T-helper 2 cell treated with Interferon-gamma antibody and Interleukin-4, amounts not matched to agents 5 μg/mL and 100 μg/mL, for 36 hours (primary cell): ENCODE measurements around the gene XPO6.

ENCODE experiments used
- DNase-seq: peaks from one replicate; pipeline ENCODE4 v3.0.0; 2021; ENCODE audit warnings: low spot score
- H3K27ac Mint-ChIP-seq: one replicate; pipeline ENCODE4 v1.8.0; 2021; ENCODE audit warnings: mild to moderate bottlenecking, mixed read lengths
- H3K27me3 Mint-ChIP-seq: one replicate; pipeline ENCODE4 v1.8.0; 2021; ENCODE audit warnings: low read depth, mixed read lengths
- H3K36me3 Mint-ChIP-seq: one replicate; pipeline ENCODE4 v1.8.0; 2021; ENCODE audit warnings: low read depth, mixed read lengths
- H3K4me1 Mint-ChIP-seq: one replicate; pipeline ENCODE4 v1.8.0; 2021; ENCODE audit warnings: low read depth, mixed read lengths
- H3K4me3 Mint-ChIP-seq: one replicate; pipeline ENCODE4 v1.8.0; 2022; ENCODE audit warnings: mild to moderate bottlenecking, moderate library complexity, mixed read lengths
- H3K9me3 Mint-ChIP-seq: one replicate; pipeline ENCODE4 v1.8.0; 2021; ENCODE audit warnings: mixed read lengths

The XPO6 gene

DNA sequence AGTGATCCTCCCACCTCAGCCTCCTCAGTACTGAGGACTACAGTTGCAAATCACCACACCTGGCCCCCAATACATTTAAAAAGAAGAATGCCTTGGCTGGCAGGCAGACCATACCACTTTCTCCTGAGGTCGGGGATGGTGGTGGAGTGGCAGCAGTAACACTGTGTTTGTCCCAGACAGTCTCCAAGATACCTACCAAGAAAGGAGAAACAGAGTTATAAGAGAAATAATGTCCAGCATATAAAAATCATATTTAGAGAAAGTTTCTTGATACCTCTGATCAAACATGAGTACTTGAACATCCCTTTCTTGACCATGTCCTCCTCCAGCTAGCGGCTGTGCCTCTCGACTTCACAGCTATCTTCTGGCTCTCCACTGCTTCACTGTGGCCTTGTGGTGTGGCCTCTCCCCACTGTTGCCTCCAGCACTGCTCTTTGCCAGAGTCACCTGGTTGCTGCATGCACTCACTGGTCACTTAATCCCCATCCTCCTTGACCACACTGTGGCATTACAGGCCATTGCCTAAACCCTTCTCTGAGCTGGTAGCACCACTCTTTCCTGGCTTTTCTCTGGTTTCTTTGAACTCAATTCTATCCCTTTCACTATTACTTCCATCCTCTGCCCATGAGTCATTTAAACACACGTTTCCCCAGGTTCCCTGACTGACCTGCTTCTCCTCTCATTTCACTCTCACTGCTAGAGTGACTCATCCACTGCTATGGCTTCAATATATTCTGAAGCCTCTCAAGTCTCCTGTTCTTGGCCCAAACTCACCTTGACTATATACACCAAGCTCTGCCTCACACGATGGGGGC is 45.2 kb downstream of the XPO6 start:
- peak; percentile 44 for DNase-seq
- peak overlapping the region; percentile 72 for H3K27ac Mint-ChIP-seq
- H3K4me1 Mint-ChIP-seq = peaks cover 63% of the 10 kb centered on the region
- no peak overlapping the region for H3K4me3 Mint-ChIP-seq
- no peaks in the 10 kb centered on the region for H3K9me3 Mint-ChIP-seq
- H3K36me3 Mint-ChIP-seq = peaks cover 69% of the 10 kb centered on the region
- no peaks in the 10 kb centered on the region for H3K27me3 Mint-ChIP-seq

- peak overlapping the region; percentile 63 for H3K27ac Mint-ChIP-seq
- peaks cover 73% of the 10 kb centered on the region for H3K36me3 Mint-ChIP-seq
- no peaks in the 10 kb centered on the region for H3K27me3 Mint-ChIP-seq
- H3K4me1 Mint-ChIP-seq = peaks cover 70% of the 10 kb centered on the region
- no peak overlapping the region for H3K4me3 Mint-ChIP-seq
- H3K9me3 Mint-ChIP-seq = no peaks in the 10 kb centered on the region
- DNase-seq = no peak
These were observed 46.2 kb downstream of the XPO6 start for GRCh38 chr16:28165598-28165997.

DNA sequence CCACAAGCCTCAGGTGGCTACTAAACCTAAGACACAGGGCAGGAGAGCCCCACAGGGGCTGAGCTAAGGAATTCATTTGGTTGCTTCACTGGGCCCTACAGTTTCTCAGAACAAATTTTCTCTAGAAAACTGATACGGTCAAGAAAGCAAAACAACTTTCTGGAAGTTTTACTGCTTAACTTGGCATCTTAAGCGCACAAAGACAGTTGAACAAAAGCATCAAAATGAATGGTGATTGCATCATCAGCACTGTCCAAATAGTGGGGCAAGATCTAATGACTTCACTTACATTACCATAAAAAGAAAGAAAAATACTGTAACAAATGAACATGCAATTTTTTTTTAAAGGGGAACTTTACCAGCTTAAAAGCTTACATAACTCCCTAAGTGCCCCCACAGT is 47.6 kb downstream of the XPO6 start:
- Mint-ChIP-seq H3K9me3 (no peaks in the 10 kb centered on the region), H3K4me3 (no peak overlapping the region), H3K27me3 (no peaks in the 10 kb centered on the region), H3K27ac (peak overlapping the region; percentile 45), H3K36me3 (peaks cover 73% of the 10 kb centered on the region), H3K4me1 (peaks cover 71% of the 10 kb centered on the region)
- no peak for DNase-seq

DNA sequence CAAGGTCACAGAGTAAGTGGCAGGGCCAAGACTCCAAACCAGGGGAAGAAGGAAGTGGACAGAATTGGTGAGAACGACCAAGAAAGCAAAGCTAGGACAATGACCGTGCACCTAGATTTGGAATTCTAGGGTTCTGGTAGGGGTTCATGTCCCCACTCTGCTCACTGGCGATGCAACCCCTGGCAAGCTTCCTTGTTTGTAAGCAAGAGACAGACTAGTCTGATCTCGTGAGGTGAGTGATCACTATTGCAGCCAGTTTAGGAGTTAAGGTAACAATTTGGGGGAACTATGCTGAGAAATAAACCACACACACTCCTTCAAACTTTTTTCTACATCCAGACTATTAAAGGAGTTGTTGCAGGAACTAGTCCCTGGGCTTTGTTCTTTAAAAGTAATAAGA is 48.1 kb downstream of the XPO6 start:
- Mint-ChIP-seq H3K9me3 (no peaks in the 10 kb centered on the region), H3K4me3 (no peak overlapping the region), H3K4me1 (peaks cover 70% of the 10 kb centered on the region), H3K36me3 (peaks cover 71% of the 10 kb centered on the region), H3K27me3 (no peaks in the 10 kb centered on the region), H3K27ac (peak overlapping the region; percentile 45)
- DNase-seq = no peak

GRCh38 chr16:28162326-28162877 is 49.4 kb downstream of the XPO6 start:
- no peaks in the 10 kb centered on the region for H3K27me3 Mint-ChIP-seq
- H3K4me3 Mint-ChIP-seq = no peak overlapping the region
- H3K27ac Mint-ChIP-seq = peak overlapping the region; percentile 31
- H3K4me1 Mint-ChIP-seq = peaks cover 69% of the 10 kb centered on the region
- peaks cover 69% of the 10 kb centered on the region for H3K36me3 Mint-ChIP-seq
- no peaks in the 10 kb centered on the region for H3K9me3 Mint-ChIP-seq
- no peak for DNase-seq

DNA sequence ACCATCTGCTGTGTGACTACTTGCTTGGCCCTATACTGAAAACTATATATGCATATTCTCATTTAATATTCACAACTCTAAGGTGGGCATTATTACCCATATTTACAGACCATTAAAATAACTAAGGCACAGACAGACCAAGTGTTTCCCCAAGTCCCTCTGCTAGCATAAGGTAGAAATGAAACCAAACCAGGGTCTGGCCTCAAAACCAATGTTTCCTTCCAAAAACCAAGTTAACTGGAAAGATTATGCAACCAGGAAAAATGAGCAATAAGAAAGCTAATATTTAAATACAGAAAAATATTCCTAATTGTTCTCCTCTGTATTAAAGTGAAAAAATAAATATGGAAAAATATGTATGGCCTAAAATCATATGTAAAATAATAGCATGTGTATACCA is 50.1 kb downstream of the XPO6 start:
- Mint-ChIP-seq H3K27me3 (no peaks in the 10 kb centered on the region), H3K9me3 (no peaks in the 10 kb centered on the region), H3K27ac (peak overlapping the region; percentile 27), H3K4me3 (no peak overlapping the region), H3K36me3 (peaks cover 64% of the 10 kb centered on the region), H3K4me1 (peaks cover 61% of the 10 kb centered on the region)
- no peak for DNase-seq

DNA sequence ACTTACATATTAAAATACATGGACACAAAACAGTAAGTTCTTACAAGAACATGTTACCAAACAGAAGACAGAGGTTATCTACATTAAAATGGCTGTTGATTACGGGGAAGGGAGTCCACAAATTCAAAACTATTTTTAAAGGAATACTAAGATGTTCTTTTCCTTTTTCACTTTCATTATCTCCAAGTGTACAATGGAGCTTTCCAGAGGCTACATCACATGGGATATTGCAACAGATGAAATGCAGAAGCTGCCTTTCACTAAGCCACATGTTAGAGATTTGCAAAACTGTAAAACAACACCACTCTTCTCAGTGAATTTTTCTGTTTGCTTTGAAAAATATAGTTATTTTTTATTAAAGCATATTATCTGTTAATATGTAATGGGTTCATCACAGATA is 53.6 kb downstream of the XPO6 start:
- Mint-ChIP-seq H3K4me3 (no peak overlapping the region), H3K36me3 (peaks cover 55% of the 10 kb centered on the region), H3K27ac (no peak overlapping the region), H3K27me3 (no peaks in the 10 kb centered on the region), H3K4me1 (peaks cover 46% of the 10 kb centered on the region), H3K9me3 (no peaks in the 10 kb centered on the region)
- no peak for DNase-seq

GRCh38 chr16:28156056-28156680 is 55.6 kb downstream of the XPO6 start:
- Mint-ChIP-seq H3K4me1 (peaks cover 34% of the 10 kb centered on the region), H3K9me3 (no peaks in the 10 kb centered on the region), H3K4me3 (no peak overlapping the region), H3K27me3 (no peaks in the 10 kb centered on the region), H3K36me3 (peaks cover 52% of the 10 kb centered on the region), H3K27ac (no peak overlapping the region)
- DNase-seq = no peak

DNA sequence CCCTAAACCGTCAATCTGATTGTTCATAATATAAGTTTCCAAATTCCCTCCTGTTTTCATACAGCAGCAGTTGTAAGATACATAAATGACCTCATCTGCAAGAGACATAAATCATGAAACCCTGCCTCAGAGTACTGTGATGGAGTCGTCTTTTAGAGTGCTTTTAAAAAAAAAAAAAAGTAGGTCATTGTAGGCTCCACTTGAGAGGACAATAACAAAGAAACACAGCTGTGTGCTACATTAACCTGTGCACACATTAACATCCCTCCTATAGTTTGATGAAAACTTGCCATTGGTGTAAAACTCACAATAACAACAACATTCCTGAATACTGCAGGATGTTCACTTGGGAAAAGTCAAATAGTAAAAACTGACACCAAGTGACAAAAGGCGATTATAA is 56.5 kb downstream of the XPO6 start:
- Mint-ChIP-seq H3K9me3 (no peaks in the 10 kb centered on the region), H3K36me3 (peaks cover 55% of the 10 kb centered on the region), H3K4me1 (peaks cover 35% of the 10 kb centered on the region), H3K27me3 (no peaks in the 10 kb centered on the region), H3K4me3 (no peak overlapping the region), H3K27ac (no peak overlapping the region)
- DNase-seq = no peak

DNA sequence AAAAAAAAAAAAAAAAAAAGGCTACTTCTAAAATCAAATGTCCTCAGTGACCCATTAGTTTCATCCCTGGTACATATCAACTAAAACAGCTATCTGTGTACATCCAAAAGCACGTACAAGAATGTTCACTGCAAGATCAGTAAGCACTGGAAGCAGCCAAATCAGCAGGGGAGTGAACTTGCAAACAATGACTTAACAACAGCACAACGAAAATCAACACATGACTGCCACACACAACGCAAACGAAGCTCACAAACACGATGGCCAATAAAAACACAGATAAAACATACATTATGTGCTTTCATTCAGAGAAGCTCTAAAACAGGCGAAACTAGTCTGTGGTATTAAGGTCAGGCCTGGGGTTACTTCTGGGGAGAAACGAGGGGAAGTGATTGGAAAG is 60.6 kb downstream of the XPO6 start:
- Mint-ChIP-seq H3K36me3 (peaks cover 71% of the 10 kb centered on the region), H3K9me3 (no peaks in the 10 kb centered on the region), H3K4me3 (no peak overlapping the region), H3K4me1 (peaks cover 47% of the 10 kb centered on the region), H3K27ac (peak overlapping the region; percentile 51), H3K27me3 (no peaks in the 10 kb centered on the region)
- DNase-seq = no peak

GRCh38 chr16:28149011-28149888 is 62.5 kb downstream of the XPO6 start:
- no peaks in the 10 kb centered on the region for H3K27me3 Mint-ChIP-seq
- peak overlapping the region; percentile 88 for H3K27ac Mint-ChIP-seq
- H3K9me3 Mint-ChIP-seq = no peaks in the 10 kb centered on the region
- H3K36me3 Mint-ChIP-seq = peaks cover 69% of the 10 kb centered on the region
- H3K4me3 Mint-ChIP-seq = peak overlapping the region; percentile 43
- DNase-seq = no peak
- peaks cover 51% of the 10 kb centered on the region for H3K4me1 Mint-ChIP-seq

GRCh38 chr16:28146536-28146935 is 65.2 kb downstream of the XPO6 start:
- Mint-ChIP-seq H3K4me1 (peaks cover 70% of the 10 kb centered on the region), H3K9me3 (no peaks in the 10 kb centered on the region), H3K27ac (peak overlapping the region; percentile 34), H3K27me3 (no peaks in the 10 kb centered on the region), H3K36me3 (peaks cover 70% of the 10 kb centered on the region), H3K4me3 (no peak overlapping the region)
- DNase-seq = no peak

DNA sequence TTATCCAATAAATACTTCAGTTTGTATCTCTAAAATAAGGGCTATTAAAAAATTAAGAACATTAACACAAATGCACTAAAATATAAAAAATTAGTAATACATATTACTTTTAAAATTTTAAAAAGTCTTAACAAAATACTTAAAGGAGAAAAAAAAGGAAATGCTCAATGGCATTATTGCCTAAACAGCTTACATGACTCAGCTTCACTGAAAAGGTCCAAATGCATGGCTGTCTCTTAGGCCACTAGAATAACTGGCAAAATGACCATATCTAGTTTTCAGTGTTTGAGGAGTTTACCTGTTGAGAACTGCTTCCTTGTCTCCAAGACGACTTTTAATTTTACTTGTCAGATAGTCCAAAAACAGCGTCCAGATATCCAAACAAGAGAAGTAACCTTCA is 66.0 kb downstream of the XPO6 start:
- Mint-ChIP-seq H3K27ac (peak overlapping the region; percentile 55), H3K27me3 (no peaks in the 10 kb centered on the region), H3K4me1 (peaks cover 71% of the 10 kb centered on the region), H3K36me3 (peaks cover 66% of the 10 kb centered on the region), H3K4me3 (no peak overlapping the region), H3K9me3 (no peaks in the 10 kb centered on the region)
- no peak for DNase-seq
